HEK293 (cell line): ENCODE data around the gene ANKRD40.

ENCODE experiments used
- CTCF ChIP-seq: fragments of 450-650 bp; formaldehyde crosslinking; IDR thresholded peaks from 2 replicates; pipeline ENCODE4 v1.5.1; 2016; ENCODE audit warnings: missing biosample characterization, missing genetic modification characterization
- ZNF777 ChIP-seq: fragments of 450-650 bp; formaldehyde crosslinking; IDR thresholded peaks from 2 replicates; pipeline ENCODE4 v1.5.1; 2017; ENCODE audit warnings: missing biosample characterization, missing genetic modification characterization, borderline replicate concordance

- no peak for TF ChIP-seq CTCF
- no peak for TF ChIP-seq ZNF777 (tag by site-specific recombination)
Measured at GRCh38 chr17:50656509-50656908, 51.2 kb downstream of the ANKRD40 start.
